CD14-positive monocyte (primary cell): ENCODE measurements around the gene NOTO. TPM values are rescaled to one million over a fixed set of nuclear protein-coding genes. Genes with fewer than 3 reads are reported as not detected.

Experiments
- DNase-seq, 3 donors: peaks; one replicate each; pipeline ENCODE4 v3.0.0-alpha.2; 2011 to 2022
- H2AFZ ChIP-seq: 2 replicates; pipeline ENCODE4 v1.6.0; 2012; ENCODE audit warnings: mild to moderate bottlenecking, low read depth, low read length, inconsistent platforms; ENCODE audit not compliant: insufficient read depth, poor library complexity, severe bottlenecking
- H3K27ac ChIP-seq, 2 donors: 1 replicate in 1 of 2; 2 replicates in 1 of 2; pipeline ENCODE4 v1.5.1; 2012 to 2013; ENCODE audit warnings: low read length in 2 of 2, control low read depth in 1 of 2, inconsistent platforms in 1 of 2, low read depth in 1 of 2, mild to moderate bottlenecking in 1 of 2
- H3K27me3 ChIP-seq, 2 donors: one replicate each; pipeline versions ENCODE4 v1.6.0 to v1.6.1; 2011 to 2013; ENCODE audit warnings: low read length in 2 of 2; ENCODE audit not compliant: control insufficient read depth in 2 of 2, insufficient read depth in 2 of 2
- H3K36me3 ChIP-seq, 2 donors: replicated peaks in 1 of 2; 1 replicate in 1 of 2; 2 replicates in 1 of 2; pipeline versions ENCODE4 v1.5.1 to v1.6.1; 2012 to 2013; ENCODE audit warnings: low read length in 2 of 2, control low read depth in 1 of 2, inconsistent platforms in 1 of 2, mild to moderate bottlenecking in 1 of 2; ENCODE audit not compliant: insufficient read depth in 2 of 2, control insufficient read depth in 1 of 2
- H3K4me1 ChIP-seq, 2 donors: 1 replicate in 1 of 2; 2 replicates in 1 of 2; pipeline versions ENCODE4 v1.5.1 to v1.6.1; 2012 to 2013; ENCODE audit warnings: low read length in 2 of 2, control low read depth in 1 of 2, inconsistent platforms in 1 of 2, mild to moderate bottlenecking in 1 of 2, moderate library complexity in 1 of 2; ENCODE audit not compliant: insufficient read depth in 2 of 2, control insufficient read depth in 1 of 2
- H3K4me2 ChIP-seq: replicated peaks from 2 replicates; pipeline ENCODE3; 2012; ENCODE audit warnings: low read length, moderate library complexity, mild to moderate bottlenecking; ENCODE audit not compliant: poor library complexity, severe bottlenecking; ENCODE audit errors: extremely low read depth
- H3K4me3 ChIP-seq, 3 experiments: fragments of 200-600 bp in 1 of 3; sonication (generic) in 1 of 3; replicated peaks in 1 of 3; 1 replicate in 2 of 3; 2 replicates in 1 of 3; pipeline ENCODE4 v1.5.1; 2011 to 2013; ENCODE audit warnings: low read length in 3 of 3, mild to moderate bottlenecking in 3 of 3, control low read depth in 2 of 3, low read depth in 2 of 3, inconsistent platforms in 1 of 3, moderate library complexity in 1 of 3
- H3K79me2 ChIP-seq: 2 replicates; pipeline ENCODE4 v1.6.0; 2012; ENCODE audit warnings: mild to moderate bottlenecking, control low read depth, inconsistent platforms, low read length, moderate library complexity; ENCODE audit not compliant: insufficient read depth
- H3K9ac ChIP-seq: 2 replicates; pipeline ENCODE4 v1.6.0; 2017; ENCODE audit warnings: low read length, mild to moderate bottlenecking; ENCODE audit not compliant: insufficient read depth, poor library complexity, severe bottlenecking
- H3K9me3 ChIP-seq, 2 donors: replicated peaks in 1 of 2; 1 replicate in 1 of 2; 2 replicates in 1 of 2; pipeline versions ENCODE4 v1.5.1 to v1.6.1; 2012 to 2013; ENCODE audit warnings: low read length in 2 of 2, control low read depth in 1 of 2; ENCODE audit not compliant: control insufficient read depth in 1 of 2, insufficient read depth in 1 of 2
- H4K20me1 ChIP-seq: 2 replicates; pipeline ENCODE4 v1.6.0; 2012; ENCODE audit warnings: mild to moderate bottlenecking, low read length, control low read depth, moderate library complexity; ENCODE audit not compliant: insufficient read depth
- H3K27ac Mint-ChIP-seq, 7 donors: one replicate each; pipeline ENCODE4 v1.8.0; 2020; ENCODE audit warnings: mild to moderate bottlenecking in 7 of 7, mixed read lengths in 7 of 7, moderate library complexity in 6 of 7, inconsistent platforms in 2 of 7
- H3K27me3 Mint-ChIP-seq, 3 donors: one replicate each; pipeline ENCODE4 v1.8.0; 2021 to 2022; ENCODE audit warnings: low read depth in 3 of 3, mild to moderate bottlenecking in 3 of 3, mixed read lengths in 3 of 3, moderate library complexity in 3 of 3, inconsistent platforms in 1 of 3
- H3K36me3 Mint-ChIP-seq, 2 donors: one replicate each; pipeline ENCODE4 v1.8.0; 2020; ENCODE audit warnings: mixed read lengths in 2 of 2, inconsistent platforms in 1 of 2, mild to moderate bottlenecking in 1 of 2
- H3K4me1 Mint-ChIP-seq: one replicate; pipeline ENCODE4 v1.8.0; 2020; ENCODE audit warnings: mild to moderate bottlenecking, mixed read lengths
- H3K4me3 Mint-ChIP-seq, 2 donors: one replicate each; pipeline ENCODE4 v1.8.0; 2020; ENCODE audit warnings: mild to moderate bottlenecking in 2 of 2, mixed read lengths in 2 of 2, moderate library complexity in 1 of 2
- H3K9me3 Mint-ChIP-seq, 7 donors: one replicate each; pipeline ENCODE4 v1.8.0; 2020 to 2022; ENCODE audit warnings: mixed read lengths in 7 of 7, mild to moderate bottlenecking in 6 of 7, moderate library complexity in 6 of 7, inconsistent platforms in 2 of 7
- WGBS: methylation state at CpG from one replicate; pipeline ENCODE4 v1.1.5; 2013; ENCODE audit warnings: missing lambda C conversion rate; ENCODE audit not compliant: insufficient coverage; 5-methylcytosine and 5-hydroxymethylcytosine counted together
- intact Hi-C, 2 donors: fragments of 100-400 bp; cut with micrococcal nuclease; formaldehyde crosslinking; loops; one replicate each; pipeline versions ENCODE4 v1.15.0 to v1.15.1; 2023
- polyA plus RNA-seq, 3 donors: library from polyadenylated mRNA; depleted of rRNA in 1 of 3; unstranded in 2 of 3; stranded (reverse) in 1 of 3; fragments of 300-500 nt in 2 of 3; fragments of >200 nt in 1 of 3; fragmentation: Illumina TruSeq in 2 of 3; gene quantifications; 1 replicate in 2 of 3; 2 replicates in 1 of 3; pipeline ENCODE4 v1.2.3, GENCODE V29; 2012 to 2021
- TF ChIP-seq, protein P1 (sequence below): fragments of 200-600 bp; IDR thresholded peaks from one replicate; pipeline ENCODE4 v1.8.0; 2022; ENCODE audit warnings: antibody characterized with exemption, mild to moderate bottlenecking

Gene NOTO
- polyA plus RNA-seq, 3 donors, result not detected

DNA sequence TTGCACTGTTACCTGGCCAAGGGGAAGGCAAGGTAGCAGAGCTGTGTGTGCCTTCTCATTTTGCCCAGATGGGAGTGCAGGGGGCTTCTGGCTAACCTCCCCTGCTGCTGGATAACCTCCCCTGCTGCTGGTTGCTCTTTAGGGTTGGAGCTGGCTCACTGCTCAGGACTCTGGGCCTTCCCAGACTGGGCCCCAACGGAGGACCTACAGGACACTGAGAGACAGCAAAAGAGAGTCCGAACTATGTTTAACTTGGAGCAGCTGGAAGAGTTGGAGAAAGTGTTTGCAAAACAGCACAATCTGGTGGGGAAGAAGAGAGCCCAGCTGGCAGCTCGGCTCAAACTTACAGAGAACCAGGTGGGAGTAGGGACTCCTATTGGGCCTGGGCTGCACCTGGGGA, 5.9 kb downstream of the NOTO start:
- peaks cover 11 to 21% of the 10 kb centered on the region in 2 donors for H3K27me3 ChIP-seq
- no peak overlapping the region for H3K27ac ChIP-seq
- H3K9ac ChIP-seq, result no peak overlapping the region
- Mint-ChIP-seq H3K36me3 (peaks cover 0 to 4% of the 10 kb centered on the region in 2 donors), H3K4me3 (no peak overlapping the region), H3K27ac (no peak overlapping the region), H3K9me3 (peaks cover 0 to 11% (median 0%) of the 10 kb centered on the region in 7 donors), H3K4me1 (peaks cover 4% of the 10 kb centered on the region), H3K27me3 (peaks cover 28 to 39% (median 30%) of the 10 kb centered on the region in 3 donors)
- H3K4me1 ChIP-seq, result peaks cover 2 to 9% of the 10 kb centered on the region in 2 donors
- no peaks in the 10 kb centered on the region for H4K20me1 ChIP-seq
- TF ChIP-seq, protein P1, sequence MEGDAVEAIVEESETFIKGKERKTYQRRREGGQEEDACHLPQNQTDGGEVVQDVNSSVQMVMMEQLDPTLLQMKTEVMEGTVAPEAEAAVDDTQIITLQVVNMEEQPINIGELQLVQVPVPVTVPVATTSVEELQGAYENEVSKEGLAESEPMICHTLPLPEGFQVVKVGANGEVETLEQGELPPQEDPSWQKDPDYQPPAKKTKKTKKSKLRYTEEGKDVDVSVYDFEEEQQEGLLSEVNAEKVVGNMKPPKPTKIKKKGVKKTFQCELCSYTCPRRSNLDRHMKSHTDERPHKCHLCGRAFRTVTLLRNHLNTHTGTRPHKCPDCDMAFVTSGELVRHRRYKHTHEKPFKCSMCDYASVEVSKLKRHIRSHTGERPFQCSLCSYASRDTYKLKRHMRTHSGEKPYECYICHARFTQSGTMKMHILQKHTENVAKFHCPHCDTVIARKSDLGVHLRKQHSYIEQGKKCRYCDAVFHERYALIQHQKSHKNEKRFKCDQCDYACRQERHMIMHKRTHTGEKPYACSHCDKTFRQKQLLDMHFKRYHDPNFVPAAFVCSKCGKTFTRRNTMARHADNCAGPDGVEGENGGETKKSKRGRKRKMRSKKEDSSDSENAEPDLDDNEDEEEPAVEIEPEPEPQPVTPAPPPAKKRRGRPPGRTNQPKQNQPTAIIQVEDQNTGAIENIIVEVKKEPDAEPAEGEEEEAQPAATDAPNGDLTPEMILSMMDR, result no peak
- no peak for DNase-seq
- H3K4me2 ChIP-seq, result no peak overlapping the region
- H3K9me3 ChIP-seq, result peaks cover 0 to 4% of the 10 kb centered on the region in 2 donors
- no peak overlapping the region for H2AFZ ChIP-seq
- H3K36me3 ChIP-seq, result no peaks in the 10 kb centered on the region
- intact Hi-C loops, result no loop called here
- H3K79me2 ChIP-seq, result no peaks in the 10 kb centered on the region
- no peak overlapping the region for H3K4me3 ChIP-seq
- 93% methylated on average over 2 of the region's 3 CpGs for WGBS

DNA sequence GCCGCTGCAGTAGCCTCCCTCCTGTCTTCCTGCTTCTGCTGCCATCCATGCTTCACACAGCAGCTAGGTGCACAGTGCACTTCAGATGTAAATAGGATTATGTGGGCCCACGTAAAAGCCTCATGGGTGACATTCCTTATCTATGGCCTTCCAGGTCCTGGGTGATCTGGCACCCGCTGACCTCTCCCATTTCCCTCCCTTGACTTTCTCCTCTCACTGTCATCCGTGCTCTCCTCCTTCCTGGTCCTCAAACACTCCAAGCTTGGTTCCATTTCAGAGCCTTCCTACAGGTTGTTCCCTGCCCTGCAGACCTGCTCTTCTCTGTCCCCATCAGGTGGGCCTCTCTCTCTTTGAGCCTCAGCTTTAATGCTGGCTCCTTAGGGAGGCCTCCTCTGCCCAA, 7.6 kb downstream of the NOTO start:
- H3K27me3 Mint-ChIP-seq, result peaks cover 12 to 21% (median 13%) of the 10 kb centered on the region in 3 donors
- no peak overlapping the region for H3K4me3 Mint-ChIP-seq
- H3K27ac Mint-ChIP-seq, result no peak overlapping the region
- WGBS, result 96% methylated on average over 3 of the region's 4 CpGs
- no peaks in the 10 kb centered on the region for H3K36me3 Mint-ChIP-seq
- intact Hi-C loops, result no loop called here
- no peaks in the 10 kb centered on the region for H3K36me3 ChIP-seq
- no peak overlapping the region for H3K27ac ChIP-seq
- no peak overlapping the region for H3K9ac ChIP-seq
- peaks cover 0 to 3% (median 0%) of the 10 kb centered on the region in 7 donors for H3K9me3 Mint-ChIP-seq
- TF ChIP-seq, protein P1, result no peak
- DNase-seq, result no peak
- peaks cover 12 to 24% of the 10 kb centered on the region in 2 donors for H3K4me1 ChIP-seq
- H3K4me3 ChIP-seq, result no peak overlapping the region
- no peak overlapping the region for H2AFZ ChIP-seq
- H3K27me3 ChIP-seq, result peaks cover under 1 to 6% of the 10 kb centered on the region in 2 donors
- no peak overlapping the region for H3K4me2 ChIP-seq
- peaks cover 4% of the 10 kb centered on the region for H3K79me2 ChIP-seq
- H3K9me3 ChIP-seq, result no peaks in the 10 kb centered on the region
- no peaks in the 10 kb centered on the region for H4K20me1 ChIP-seq
- H3K4me1 Mint-ChIP-seq, result peaks cover 17% of the 10 kb centered on the region
